Measurements from ENCODE around the gene P3H1.

- TF ChIP-seq POLR2A (IDR thresholded peaks at IDR 0.05; ENCODE audit: insufficient read depth in 1 of 2, low read depth in 2 of 2, low read length in 2 of 2) = no peak
- TF ChIP-seq EZH2 (conservative IDR thresholded peaks at IDR 0.05; ENCODE audit: low read depth, low read length) = no peak
- no peak for TF ChIP-seq CBX2 (IDR thresholded peaks at IDR 0.05; ENCODE audit: low read depth, low read length)
- TF ChIP-seq CBX2 (CRISPR knock-in tag; IDR thresholded peaks at IDR 0.05; ENCODE audit: low read depth) = no peak
- TF ChIP-seq BHLHE40 (IDR thresholded peaks at IDR 0.05; ENCODE audit: low read length) = no peak
- TF ChIP-seq, protein P1, sequence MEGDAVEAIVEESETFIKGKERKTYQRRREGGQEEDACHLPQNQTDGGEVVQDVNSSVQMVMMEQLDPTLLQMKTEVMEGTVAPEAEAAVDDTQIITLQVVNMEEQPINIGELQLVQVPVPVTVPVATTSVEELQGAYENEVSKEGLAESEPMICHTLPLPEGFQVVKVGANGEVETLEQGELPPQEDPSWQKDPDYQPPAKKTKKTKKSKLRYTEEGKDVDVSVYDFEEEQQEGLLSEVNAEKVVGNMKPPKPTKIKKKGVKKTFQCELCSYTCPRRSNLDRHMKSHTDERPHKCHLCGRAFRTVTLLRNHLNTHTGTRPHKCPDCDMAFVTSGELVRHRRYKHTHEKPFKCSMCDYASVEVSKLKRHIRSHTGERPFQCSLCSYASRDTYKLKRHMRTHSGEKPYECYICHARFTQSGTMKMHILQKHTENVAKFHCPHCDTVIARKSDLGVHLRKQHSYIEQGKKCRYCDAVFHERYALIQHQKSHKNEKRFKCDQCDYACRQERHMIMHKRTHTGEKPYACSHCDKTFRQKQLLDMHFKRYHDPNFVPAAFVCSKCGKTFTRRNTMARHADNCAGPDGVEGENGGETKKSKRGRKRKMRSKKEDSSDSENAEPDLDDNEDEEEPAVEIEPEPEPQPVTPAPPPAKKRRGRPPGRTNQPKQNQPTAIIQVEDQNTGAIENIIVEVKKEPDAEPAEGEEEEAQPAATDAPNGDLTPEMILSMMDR (CRISPR knock-in tag; IDR thresholded peaks at IDR 0.05) = peak; percentile 60
- no peak for TF ChIP-seq REXO4 (CRISPR knock-in tag; IDR thresholded peaks at IDR 0.05; ENCODE audit: borderline replicate concordance)
Measured at GRCh38 chr1:42730988-42731387, 35.8 kb downstream of the P3H1 start.

Measured in HepG2 (cell line).